Prostate gland (tissue), 2 donors: Measurements from ENCODE around the gene SPIC. TPM values are rescaled to one million over a fixed set of nuclear protein-coding genes. Genes with fewer than 3 reads are reported as not detected.

Experiments used
- DNase-seq: peaks from one replicate; pipeline ENCODE4 v3.0.0-alpha.2; 2019; ENCODE audit warnings: low spot score
- H3K27ac ChIP-seq, 2 donors: fragments of 200-600 bp; sonication (generic); 2 replicates each; pipeline ENCODE4 v1.5.1; 2017 to 2019
- H3K27me3 ChIP-seq: fragments of 200-600 bp; sonication (generic); replicated peaks from 2 replicates; pipeline ENCODE4 v1.5.1; 2019; ENCODE audit not compliant: insufficient read depth
- H3K36me3 ChIP-seq, 2 donors: fragments of 200-600 bp; sonication (generic); 1 replicate in 1 of 2; 2 replicates in 1 of 2; pipeline versions ENCODE4 v1.5.1 to v1.8.1; 2017 to 2019
- H3K4me1 ChIP-seq: fragments of 200-600 bp; sonication (generic); replicated peaks from 2 replicates; pipeline ENCODE4 v1.5.1; 2019
- H3K4me3 ChIP-seq, 2 donors: fragments of 200-600 bp; sonication (generic); 2 replicates each; pipeline ENCODE4 v1.5.1; 2017 to 2019
- H3K9me3 ChIP-seq: fragments of 200-600 bp; sonication (generic); 2 replicates; pipeline ENCODE4 v1.5.1; 2017
- CTCF ChIP-seq, 4 experiments: fragments of 200-600 bp in 2 of 4; fragments of 450-650 bp in 2 of 4; sonication (generic) in 2 of 4; IDR thresholded peaks; 1 replicate in 3 of 4; 2 replicates in 1 of 4; pipeline ENCODE4 v1.5.1; 2016 to 2019; ENCODE audit warnings: antibody characterized with exemption in 4 of 4, mild to moderate bottlenecking in 2 of 4, moderate library complexity in 2 of 4
- POLR2A ChIP-seq: fragments of 450-650 bp; IDR thresholded peaks from one replicate; pipeline ENCODE4 v1.6.1; 2016; ENCODE audit warnings: antibody characterized with exemption, mild to moderate bottlenecking
- POLR2AphosphoS5 ChIP-seq: sonication (generic); formaldehyde crosslinking; IDR thresholded peaks from one replicate; pipeline ENCODE4 v1.6.1; 2017; ENCODE audit warnings: antibody characterized with exemption
- WGBS: methylation state at CpG from one replicate; pipeline ENCODE4 v1.1.5; 2018; 5-methylcytosine and 5-hydroxymethylcytosine counted together
- intact Hi-C: fragments of 100-400 bp; cut with DNase I; formaldehyde crosslinking; loops from one replicate; pipeline ENCODE4 v1.14.2; 2022
- total RNA-seq, 2 donors: library from RNA; depleted of rRNA; stranded (reverse); fragments of >200 nt; gene quantifications; one replicate each; pipeline ENCODE4 v1.1.0, GENCODE V29; 2016

SPIC gene
- total RNA-seq, 2 donors from 2014 or later: not detected

- 8% methylated on average over 3 of the region's 3 CpGs for WGBS
- Histone ChIP-seq H3K9me3 (no peaks in the 10 kb centered on the region), H3K4me1 (no peaks in the 10 kb centered on the region), H3K27me3 (no peaks in the 10 kb centered on the region), H3K4me3 (no peak overlapping the region), H3K36me3 (no peaks in the 10 kb centered on the region), H3K27ac (no peak overlapping the region)
- no peak for TF ChIP-seq POLR2A
- TF ChIP-seq POLR2AphosphoS5: peak; percentile 32
- TF ChIP-seq CTCF (IDR thresholded peaks at IDR 0.05): peak; percentile 11 to 61 (median 44)
- intact Hi-C loops: loop anchor here (10.0 kb wide), 2 partner anchors 274 to 334 kb away; no protein-coding TSS in a partner anchor
- DNase-seq: peak; percentile 36
Observed at GRCh38 chr12:101490286-101490920, 15.3 kb downstream of the SPIC start.

GRCh38 chr12:101491329-101491728 is 16.2 kb downstream of the SPIC start:
- TF ChIP-seq POLR2AphosphoS5: no peak
- TF ChIP-seq POLR2A: no peak
- no peak for TF ChIP-seq CTCF (IDR thresholded peaks at IDR 0.05)
- intact Hi-C loops: loop anchor here (10.0 kb wide), 2 partner anchors 273 to 333 kb away; no protein-coding TSS in a partner anchor
- Histone ChIP-seq H3K27me3 (no peaks in the 10 kb centered on the region), H3K9me3 (no peaks in the 10 kb centered on the region), H3K4me3 (no peak overlapping the region), H3K27ac (no peak overlapping the region), H3K36me3 (no peaks in the 10 kb centered on the region), H3K4me1 (no peaks in the 10 kb centered on the region)
- DNase-seq: no peak
- WGBS: 96% methylated on average over 1 of the region's 1 CpG

GRCh38 chr12:101493556-101493955 is 18.4 kb downstream of the SPIC start:
- DNase-seq: no peak
- intact Hi-C loops: loop anchor here (10.0 kb wide), 2 partner anchors 271 to 331 kb away; no protein-coding TSS in a partner anchor
- TF ChIP-seq POLR2A: no peak
- no peak for TF ChIP-seq POLR2AphosphoS5
- TF ChIP-seq CTCF (IDR thresholded peaks at IDR 0.05): no peak
- 68% methylated on average over 1 of the region's 1 CpG for WGBS
- H3K9me3 ChIP-seq: no peaks in the 10 kb centered on the region
- H3K4me1 ChIP-seq: no peaks in the 10 kb centered on the region
- no peak overlapping the region for H3K4me3 ChIP-seq
- no peaks in the 10 kb centered on the region for H3K27me3 ChIP-seq
- H3K27ac ChIP-seq: no peak overlapping the region
- H3K36me3 ChIP-seq: no peaks in the 10 kb centered on the region

GRCh38 chr12:101498252-101498651 is 23.1 kb downstream of the SPIC start:
- H3K4me1 ChIP-seq: no peaks in the 10 kb centered on the region
- 62% methylated on average over 3 of the region's 3 CpGs for WGBS
- H3K27me3 ChIP-seq: no peaks in the 10 kb centered on the region
- no peaks in the 10 kb centered on the region for H3K36me3 ChIP-seq
- TF ChIP-seq POLR2AphosphoS5 (no peak), CTCF (IDR thresholded peaks at IDR 0.05) (no peak), POLR2A (no peak)
- H3K27ac ChIP-seq: no peak overlapping the region
- no peak for DNase-seq
- no peak overlapping the region for H3K4me3 ChIP-seq
- H3K9me3 ChIP-seq: no peaks in the 10 kb centered on the region
- intact Hi-C loops: loop anchor here (10.0 kb wide), 2 partner anchors 267 to 327 kb away; no protein-coding TSS in a partner anchor
